Mucosa of descending colon (tissue), 3 donors: Measurements from ENCODE around the gene NR2C2. TPM values are rescaled to one million over a fixed set of nuclear protein-coding genes. Genes with fewer than 3 reads are reported as not detected.
"Not testable (repeated sequence)": the region's sequence is repeated elsewhere in the genome, so short reads cannot be mapped to it uniquely, and the experiment has no call there.

ENCODE experiments used
- ATAC-seq: fragments of 200-7000 bp; cut with Tn5 transposase; one replicate; pipeline ENCODE4 v1.9.1; 2020; ENCODE audit warnings: mild to moderate bottlenecking, moderate library complexity
- DNase-seq, 3 donors: peaks; one replicate each; pipeline ENCODE4 v3.0.0-alpha.2; 2020
- H3K36me3 ChIP-seq: fragments of 200-600 bp; one replicate; pipeline ENCODE4 v1.8.0; 2021; ENCODE audit warnings: low read depth, mild to moderate bottlenecking
- H3K4me1 ChIP-seq: fragments of 200-600 bp; one replicate; pipeline ENCODE4 v1.8.0; 2021; ENCODE audit warnings: low read depth, mild to moderate bottlenecking
- H3K4me3 ChIP-seq: fragments of 200-600 bp; one replicate; pipeline ENCODE4 v1.8.0; 2021; ENCODE audit warnings: mild to moderate bottlenecking
- H3K9me3 ChIP-seq: fragments of 200-600 bp; one replicate; pipeline ENCODE4 v1.8.0; 2021; ENCODE audit warnings: mild to moderate bottlenecking
- CTCF ChIP-seq: fragments of 200-600 bp; IDR thresholded peaks from one replicate; pipeline ENCODE4 v1.8.0; 2022; ENCODE audit warnings: antibody characterized with exemption, mild to moderate bottlenecking
- intact Hi-C, 2 donors: fragments of 100-400 bp; cut with DNase I in 1 of 2; cut with micrococcal nuclease in 1 of 2; formaldehyde crosslinking; loops; one replicate each; pipeline versions ENCODE4 v1.11.0 to v1.11.1; 2022; cut with DNase I, micrococcal nuclease
- long read RNA-seq, 2 donors: library from polyadenylated mRNA; unstranded; transcript quantifications; one replicate each; pipeline ENCODE4 v2.0.0, GENCODE V29; 2019 to 2021
- total RNA-seq, 3 donors: library from RNA; stranded (reverse); fragmentation: NEBNext Ultra II Directional in 2 of 3; extraction: Animal tissue kit (Norgen Biotek cat#: 25700) in 2 of 3; gene quantifications; one replicate each; pipeline versions ENCODE4 v1.2.1 to v1.2.4, GENCODE V29; 2021 to 2023
- donor health status: DM: no; HTN: no; CAD: no; lungs with moderate emphysema.
- donor health status: DM: no; HTN: no; CAD: no.
- donor health status: DM: no; HTN: yes; CAD: no.

NR2C2 gene
- total RNA-seq: 10 to 100 TPM; 37.6 to 56.6 (median 53.9) TPM
- long read RNA-seq, donor 1, partial matches to known transcripts: 2 of 11 reads
- long read RNA-seq, donor 1, other reads (novel, unspliced or antisense): 7 of 11 reads
- long read RNA-seq, donor 2, partial matches to known transcripts: 0 of 2 reads
- long read RNA-seq, donor 2, other reads (novel, unspliced or antisense): 2 of 2 reads

GRCh38 chr3:14947100-14947885 lies at the start of gene NR2C2:
Gene NR2C2, plus strand, starts transcription at chr3:14947583. Its CDS starts 56,332 bp downstream, at chr3:15003915.
- DNase-seq: peak; percentile 90 to 94 (median 93)
- peaks cover 3% of the 10 kb centered on the region for H3K36me3 ChIP-seq
- peak within 1 kb of the TSS; percentile 58 for H3K4me3 ChIP-seq
- H3K9me3 ChIP-seq: no peaks in the 10 kb centered on the region
- peaks cover 24% of the 10 kb centered on the region for H3K4me1 ChIP-seq
- no peak for TF ChIP-seq CTCF
- intact Hi-C loops: no loop called here
- ATAC-seq: peak; percentile 79

- no peak overlapping the region for H3K4me3 ChIP-seq
- DNase-seq (no peak), ATAC-seq (no peak)
- H3K4me1 ChIP-seq: no peaks in the 10 kb centered on the region
- no peak for TF ChIP-seq CTCF
- H3K9me3 ChIP-seq: no peaks in the 10 kb centered on the region
- no peaks in the 10 kb centered on the region for H3K36me3 ChIP-seq
- intact Hi-C loops: no loop called here
Observed at GRCh38 chr3:14898929-14899328, 48.5 kb upstream of the NR2C2 start.

GRCh38 chr3:14899993-14900618 lies 47.3 kb upstream of the NR2C2 start:
- intact Hi-C loops: no loop called here
- no peak for TF ChIP-seq CTCF
- Histone ChIP-seq H3K36me3 (no peaks in the 10 kb centered on the region), H3K9me3 (no peaks in the 10 kb centered on the region), H3K4me3 (no peak overlapping the region), H3K4me1 (no peaks in the 10 kb centered on the region)
- ATAC-seq (peak; percentile 81), DNase-seq (peak in 2 of 3 donors; percentile 48 to 51)

GRCh38 chr3:14900881-14901873 lies 46.2 kb upstream of the NR2C2 start:
- Histone ChIP-seq H3K36me3 (no peaks in the 10 kb centered on the region), H3K9me3 (peaks cover 3% of the 10 kb centered on the region), H3K4me3 (no peak overlapping the region), H3K4me1 (no peaks in the 10 kb centered on the region)
- ATAC-seq (peak; percentile 68), DNase-seq (no peak)
- intact Hi-C loops: no loop called here
- no peak for TF ChIP-seq CTCF

- peak; percentile 53 to 66 (median 64) for DNase-seq
- no peaks in the 10 kb centered on the region for H3K4me1 ChIP-seq
- H3K4me3 ChIP-seq: no peak overlapping the region
- peak; percentile 57 for ATAC-seq
- H3K9me3 ChIP-seq: peaks cover 3% of the 10 kb centered on the region
- intact Hi-C loops: no loop called here
- no peaks in the 10 kb centered on the region for H3K36me3 ChIP-seq
- TF ChIP-seq CTCF: no peak
Observed at GRCh38 chr3:14902719-14903118, 44.7 kb upstream of the NR2C2 start.

GRCh38 chr3:14903501-14903900 lies 43.9 kb upstream of the NR2C2 start:
- H3K36me3 ChIP-seq, H3K9me3 ChIP-seq, H3K4me1 ChIP-seq, intact Hi-C loops, H3K4me3 ChIP-seq, ATAC-seq, DNase-seq: not testable (repeated sequence)
